HepG2 (cell line): ENCODE data around the gene SPINT3. TPM values are rescaled to one million over a fixed set of nuclear protein-coding genes. Genes with fewer than 3 reads are reported as not detected.

Source experiments
- ATAC-seq: fragments of 200-7000 bp; cut with Tn5 transposase; 3 replicates; pipeline ENCODE4 v1.9.1; 2020; ENCODE audit warnings: mild to moderate bottlenecking, moderate library complexity
- BruUV-seq: library from RNA; stranded (reverse); fragments of 400-500 nt; replicated peaks from 2 replicates; lab custom pipeline; 2021; lab: Mats Ljungman, UMichigan
- CTCF ChIA-PET: fragments of 300-600 bp; formaldehyde crosslinking; extraction: SDS; loops from one replicate; lab custom pipeline; 2021; ENCODE audit warnings: low total read pairs, inconsistent platforms, low intra/inter-chr PET ratio; lab: Yijun Ruan, JAX
- POLR2A ChIA-PET: fragments of 350-600 bp; sonication (Branson Sonifier 250); formaldehyde crosslinking; loops from one replicate; lab custom pipeline; 2020; ENCODE audit warnings: antibody characterized with exemption, inconsistent platforms; lab: Yijun Ruan, JAX
- DNase-seq: peaks from one replicate; pipeline ENCODE4 v3.0.0-alpha.2; 2015; ENCODE audit warnings: low spot score
- FAIRE-seq: peaks from 3 replicates; lab custom pipeline; 2011; peaks lifted over from hg19 to GRCh38; lab: Jason Lieb, UNC
- H2AFZ ChIP-seq: one replicate; pipeline ENCODE4 v1.6.1; 2011; ENCODE audit warnings: low read length, inconsistent platforms
- H3K27ac ChIP-seq: fragments of 300-600 bp; 3 replicates; pipeline ENCODE4 v1.8.0; 2011; ENCODE audit warnings: mixed run types, mild to moderate bottlenecking, mixed read lengths, low read length, inconsistent platforms; ENCODE audit not compliant: insufficient read depth; ENCODE audit errors: extremely low read length
- H3K27me3 ChIP-seq, 2 experiments: fragments of 200-600 bp in 1 of 2; 2 replicates in 1 of 2; 3 replicates in 1 of 2; pipeline versions ENCODE4 v1.6.0 to v1.8.0; 2011; ENCODE audit warnings: low read length in 2 of 2, mild to moderate bottlenecking in 2 of 2, moderate library complexity in 2 of 2, inconsistent platforms in 1 of 2; ENCODE audit not compliant: insufficient read depth in 2 of 2, control insufficient read depth in 1 of 2
- H3K36me3 ChIP-seq, 2 experiments: fragments of 200-600 bp in 1 of 2; replicated peaks in 1 of 2; 2 replicates in 1 of 2; 3 replicates in 1 of 2; pipeline versions ENCODE4 v1.5.1 to v1.8.0; 2011; ENCODE audit warnings: low read length in 2 of 2, inconsistent platforms in 1 of 2; ENCODE audit not compliant: insufficient read depth in 2 of 2, control insufficient read depth in 1 of 2
- H3K4me1 ChIP-seq: 2 replicates; pipeline ENCODE4 v1.5.1; 2012; ENCODE audit warnings: low read length, inconsistent platforms; ENCODE audit not compliant: insufficient read depth
- H3K4me2 ChIP-seq: 2 replicates; pipeline ENCODE4 v1.6.0; 2011; ENCODE audit warnings: low read depth, low read length, inconsistent platforms
- H3K4me3 ChIP-seq, 3 experiments: fragments of 200-600 bp in 1 of 3; sonication (generic), shearing (Covaris generic) in 1 of 3; replicated peaks in 1 of 3; 2 replicates each; pipeline ENCODE4 v1.5.1; 2011 to 2016; ENCODE audit warnings: low read length in 3 of 3, inconsistent platforms in 2 of 3, low read depth in 2 of 3, mild to moderate bottlenecking in 2 of 3, control low read depth in 1 of 3, mixed read lengths in 1 of 3; ENCODE audit not compliant: insufficient read depth in 1 of 3
- H3K79me2 ChIP-seq: one replicate; pipeline ENCODE4 v1.6.1; 2011; ENCODE audit warnings: low read length, inconsistent platforms; ENCODE audit not compliant: insufficient read depth
- H3K9ac ChIP-seq: 2 replicates; pipeline ENCODE4 v1.6.0; 2011; ENCODE audit warnings: mild to moderate bottlenecking, low read depth, low read length, inconsistent platforms; ENCODE audit not compliant: insufficient read depth
- H3K9me3 ChIP-seq: 2 replicates; pipeline ENCODE4 v1.5.1; 2012; ENCODE audit warnings: mild to moderate bottlenecking, low read length
- H4K20me1 ChIP-seq: 2 replicates; pipeline ENCODE4 v1.6.0; 2011; ENCODE audit warnings: inconsistent platforms, mild to moderate bottlenecking, low read length, moderate library complexity; ENCODE audit not compliant: insufficient read depth
- ARNTL ChIP-seq: sonication (generic); formaldehyde crosslinking; IDR thresholded peaks from 2 replicates; pipeline ENCODE4 v1.4.0; 2020; ENCODE audit warnings: mild to moderate bottlenecking, missing genetic modification reagents
- ATF1 ChIP-seq: IDR thresholded peaks from 2 replicates; pipeline ENCODE4 v1.6.1; 2016; ENCODE audit warnings: mild to moderate bottlenecking, control low read depth
- CHD4 ChIP-seq: fragments of 200-600 bp; sonication (generic); IDR thresholded peaks from 2 replicates; pipeline ENCODE4 v1.7.0; 2017; ENCODE audit warnings: mild to moderate bottlenecking, low read length, borderline replicate concordance
- MED13 ChIP-seq: sonication (generic); formaldehyde crosslinking; IDR thresholded peaks from 2 replicates; pipeline ENCODE4 v1.5.0; 2020; ENCODE audit warnings: missing genetic modification reagents
- NR3C1 ChIP-seq: sonication (generic); formaldehyde crosslinking; IDR thresholded peaks from 2 replicates; pipeline ENCODE4 v1.4.0; 2020; ENCODE audit warnings: missing genetic modification reagents
- REXO4 ChIP-seq: sonication (generic); formaldehyde crosslinking; IDR thresholded peaks from 2 replicates; pipeline ENCODE4 v1.8.0; 2022; ENCODE audit warnings: missing genetic modification reagents, mild to moderate bottlenecking, borderline replicate concordance
- SP1 ChIP-seq, 2 experiments: fragments of 450-650 bp in 1 of 2; sonication (generic) in 1 of 2; formaldehyde crosslinking in 1 of 2; IDR thresholded peaks; 2 replicates each; pipeline versions ENCODE4 v1.4.0 to v1.6.1; 2016 to 2020; ENCODE audit warnings: missing genetic modification reagents in 1 of 2
- SP140L ChIP-seq: sonication (generic); formaldehyde crosslinking; IDR thresholded peaks from 2 replicates; pipeline ENCODE4 v1.4.0; 2020; ENCODE audit warnings: missing genetic modification reagents, borderline replicate concordance
- SUZ12 ChIP-seq: fragments of 150-350 bp; IDR thresholded peaks from 2 replicates; pipeline ENCODE4 v1.6.1; 2014; ENCODE audit warnings: low read depth, low read length
- ZNF10 ChIP-seq: sonication (generic); formaldehyde crosslinking; IDR thresholded peaks from 2 replicates; pipeline ENCODE4 v1.4.0; 2020; ENCODE audit warnings: mild to moderate bottlenecking, low read depth, missing genetic modification reagents, borderline replicate concordance
- ZNF367 ChIP-seq: sonication (generic); formaldehyde crosslinking; IDR thresholded peaks from 2 replicates; pipeline ENCODE4 v1.4.0; 2020; ENCODE audit warnings: missing genetic modification reagents, borderline replicate concordance
- ZNF709 ChIP-seq: sonication (generic); formaldehyde crosslinking; IDR thresholded peaks from 2 replicates; pipeline ENCODE4 v1.5.0; 2020; ENCODE audit warnings: mild to moderate bottlenecking, missing genetic modification reagents
- ZNF782 ChIP-seq: sonication (generic); formaldehyde crosslinking; IDR thresholded peaks from 2 replicates; pipeline ENCODE4 v1.4.0; 2020; ENCODE audit warnings: missing genetic modification reagents, mild to moderate bottlenecking, borderline replicate concordance
- ZNF878 ChIP-seq: sonication (generic); formaldehyde crosslinking; IDR thresholded peaks from 2 replicates; pipeline ENCODE4 v1.8.1; 2023; ENCODE audit warnings: mild to moderate bottlenecking, missing genetic modification reagents, moderate library complexity
- WGBS: methylation state at CpG from one replicate; pipeline ENCODE4 v1.1.6; 2017; ENCODE audit warnings: low lambda C conversion rate; 5-methylcytosine and 5-hydroxymethylcytosine counted together
- in situ Hi-C: cut with HindIII; loops from 2 replicates; pipeline ENCODE4 v1.10.0; 2017; ENCODE audit warnings: low pct_unique_long_range_greater_than_20kb; ENCODE audit not compliant: extremely low pct_ligation_motif_present
- intact Hi-C: fragments of 100-400 bp; cut with micrococcal nuclease; formaldehyde crosslinking; loops from one replicate; pipeline ENCODE4 v1.10.0; 2022; ENCODE audit not compliant: unreplicated experiment
- polyA plus RNA-seq, 8 experiments: library from polyadenylated mRNA; depleted of rRNA in 3 of 8; stranded (reverse) in 7 of 8; unstranded in 1 of 8; fragments of >200 nt; fragmentation: Illumina TruSeq in 4 of 8; extraction: Trizol in 4 of 8; gene quantifications; 2 replicates each; pipeline versions ENCODE4 v1.2.1 to v1.2.3, GENCODE V29; 2011 to 2016; ENCODE audit warnings: low read depth in 4 of 8, missing spikeins in 1 of 8, mixed read lengths in 1 of 8; ENCODE audit not compliant: insufficient read depth in 1 of 8
- total RNA-seq, 5 experiments: library from RNA; depleted of rRNA; stranded (reverse); fragments of >200 nt; fragmentation: Illumina TruSeq; extraction: Trizol; gene quantifications; 2 replicates each; pipeline ENCODE4 v1.2.3, GENCODE V29; 2016; ENCODE audit warnings: low read depth in 1 of 5

The SPINT3 gene
- total and polyA plus RNA-seq, 2 of the 13 experiments (the other 11 are each of a cell fraction or from before 2014, with no cell fraction given), result not detected

DNA sequence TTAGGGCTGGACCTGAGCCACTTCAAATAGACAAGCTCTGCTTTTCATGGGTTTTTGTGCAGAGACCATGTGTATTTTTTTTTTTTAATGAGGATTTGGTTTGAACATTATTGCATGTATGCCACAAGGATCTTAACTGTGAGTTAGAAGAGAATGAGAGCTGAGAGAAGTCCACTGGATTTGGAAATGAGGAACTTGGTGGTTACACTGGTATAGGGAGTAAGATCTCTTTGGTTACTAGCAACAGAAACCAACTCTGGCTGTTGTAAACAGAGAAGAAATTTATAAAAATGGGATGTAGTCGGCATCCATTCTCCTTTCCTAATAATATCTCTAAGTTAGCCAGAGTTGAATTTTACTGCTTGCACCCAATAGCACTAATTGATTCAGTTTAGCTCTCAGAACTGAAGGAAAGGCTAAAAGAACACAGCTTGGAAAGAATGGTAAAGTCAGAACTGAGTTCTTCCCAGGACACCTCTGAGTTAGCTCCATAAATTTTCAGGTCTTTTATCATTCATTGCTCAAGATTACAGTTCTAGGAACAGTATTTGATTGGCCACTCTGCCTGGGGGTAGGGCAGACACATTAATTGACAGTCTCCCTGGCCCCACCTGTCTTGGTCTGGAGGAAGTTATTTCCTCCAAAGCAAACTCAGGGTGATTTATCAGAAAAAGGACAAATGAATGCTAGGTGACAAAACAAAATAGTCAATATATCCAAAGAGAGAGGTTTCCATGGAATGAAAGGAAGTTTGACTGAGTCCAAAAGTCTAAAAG, 49.7 kb downstream of the SPINT3 start (continued):
- TF ChIP-seq MED13 (CRISPR knock-in tag) (no peak), ZNF367 (CRISPR knock-in tag) (no peak), SP1 (IDR thresholded peaks at IDR 0.05) (no peak), SP1 (CRISPR knock-in tag; IDR thresholded peaks at IDR 0.05) (no peak), ARNTL (CRISPR knock-in tag) (no peak)
- TF ChIP-seq, all 625 proteins: peak for 0

DNA sequence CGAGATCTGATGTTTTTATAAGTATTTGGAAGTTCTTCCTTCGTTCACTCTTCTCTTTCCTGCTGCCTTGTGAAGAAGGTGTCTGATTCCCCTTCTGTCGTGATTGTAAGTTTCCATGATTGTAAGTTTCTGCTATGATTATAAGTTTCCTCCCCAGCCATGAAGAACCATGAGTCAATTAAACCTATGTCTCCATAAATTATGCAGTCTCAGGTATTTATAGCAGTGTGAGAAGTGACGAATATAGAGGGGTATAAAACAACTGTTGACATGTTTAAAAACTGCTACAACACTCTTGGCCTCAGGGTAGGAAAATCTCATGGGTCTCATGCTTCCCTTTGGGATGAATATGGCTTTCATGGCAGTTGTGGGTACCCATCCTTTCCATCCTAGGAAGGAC, 51.7 kb downstream of the SPINT3 start:
- Histone ChIP-seq H3K4me3 (no peak overlapping the region), H3K27me3 (peaks cover 2 to 12% of the 10 kb centered on the region in 2 experiments; a peak in 4 of 5 replicates), H4K20me1 (no peaks in the 10 kb centered on the region), H3K36me3 (no peaks in the 10 kb centered on the region), H2AFZ (no peak overlapping the region), H3K79me2 (no peaks in the 10 kb centered on the region), H3K27ac (no peak overlapping the region), H3K4me2 (no peak overlapping the region), H3K9me3 (no peaks in the 10 kb centered on the region), H3K4me1 (peaks cover 10% of the 10 kb centered on the region), H3K9ac (no peak overlapping the region)
- no peak for TF ChIP-seq NR3C1 (CRISPR knock-in tag)
- TF ChIP-seq SP140L, result no peak
- no peak for TF ChIP-seq ATF1 (CRISPR knock-in tag)
- TF ChIP-seq ZNF878 (CRISPR knock-in tag), result no peak
- TF ChIP-seq REXO4 (CRISPR knock-in tag), result no peak
- no peak for TF ChIP-seq ZNF782 (CRISPR knock-in tag)
- no peak for TF ChIP-seq ZNF709 (CRISPR knock-in tag)
- TF ChIP-seq SUZ12, result no peak
- TF ChIP-seq ZNF10 (CRISPR knock-in tag), result no peak
- TF ChIP-seq CHD4, result no peak
- in situ Hi-C loops (no loop called here), intact Hi-C loops (no loop called here)
- no peak for FAIRE-seq
- CTCF ChIA-PET, result no interaction called here
- DNase-seq, result no peak
- 1% methylated on average over 4 of the region's 4 CpGs for WGBS
- no TSS peak for BruUV-seq
- ATAC-seq, result no peak
- POLR2A ChIA-PET, result no interaction called here
